Effector CD8-positive, alpha-beta T cell (primary cell): ENCODE measurements around the gene ACO2.
"Not testable (repeated sequence)": the region's sequence is repeated elsewhere in the genome, so short reads cannot be mapped to it uniquely, and the experiment has no call there.

Source experiments
- DNase-seq: peaks from one replicate; lab custom pipeline; 2025; lab: John Stamatoyannopoulos, UW

The ACO2 gene

GRCh38 chr22:41448189-41448808 lies 20.6 kb upstream of the ACO2 start:
- peak; percentile 84 for DNase-seq

- DNase-seq, result no peak
These were observed 10.7 kb upstream of the ACO2 start for GRCh38 chr22:41458161-41458728.

GRCh38 chr22:41459431-41459830 lies 9.5 kb upstream of the ACO2 start:
- DNase-seq, result no peak

- not testable (repeated sequence) for DNase-seq
These were observed 8.8 kb upstream of the ACO2 start for GRCh38 chr22:41460071-41460470.

- no peak for DNase-seq
These were observed 7.0 kb upstream of the ACO2 start for GRCh38 chr22:41461901-41462300.

- peak; percentile 44 for DNase-seq
These were observed 418 bp downstream of the ACO2 start for GRCh38 chr22:41469218-41469851.

- DNase-seq, result no peak
These were observed 2.0 kb downstream of the ACO2 start for GRCh38 chr22:41470886-41471285.

- no peak for DNase-seq
These were observed 2.7 kb downstream of the ACO2 start for GRCh38 chr22:41471568-41471967.

- no peak for DNase-seq
These were observed 6.0 kb downstream of the ACO2 start for GRCh38 chr22:41474872-41475451.

GRCh38 chr22:41478473-41478872 lies 9.6 kb downstream of the ACO2 start:
- DNase-seq, result no peak

GRCh38 chr22:41478891-41479521 lies 10.1 kb downstream of the ACO2 start:
- DNase-seq, result no peak

GRCh38 chr22:41479671-41480396 lies 10.9 kb downstream of the ACO2 start:
- DNase-seq, result no peak

GRCh38 chr22:41480397-41480735 lies 11.4 kb downstream of the ACO2 start:
- no peak for DNase-seq

- no peak for DNase-seq
These were observed 12.4 kb downstream of the ACO2 start for GRCh38 chr22:41481131-41481830.

GRCh38 chr22:41481925-41482318 lies 13.0 kb downstream of the ACO2 start:
- DNase-seq, result no peak

GRCh38 chr22:41482319-41482935 lies 13.5 kb downstream of the ACO2 start:
- DNase-seq, result no peak

- no peak for DNase-seq
These were observed 16.1 kb downstream of the ACO2 start for GRCh38 chr22:41485033-41485432.

- DNase-seq, result no peak
These were observed 18.4 kb downstream of the ACO2 start for GRCh38 chr22:41487037-41487935.

- DNase-seq, result no peak
These were observed 19.2 kb downstream of the ACO2 start for GRCh38 chr22:41488076-41488475.
